Esophagus squamous epithelium (tissue), 5 donors: ENCODE data around the gene DIS3L2. TPM values are rescaled to one million over a fixed set of nuclear protein-coding genes. Genes with fewer than 3 reads are reported as not detected.

Experiments used
- DNase-seq: peaks from one replicate; lab custom pipeline; 2025; lab: John Stamatoyannopoulos, UW
- H3K27ac ChIP-seq, 4 donors: fragments of 200-600 bp; sonication (generic); one replicate each; pipeline ENCODE4 v1.5.1; 2016 to 2019; ENCODE audit warnings: mild to moderate bottlenecking in 1 of 4
- H3K27me3 ChIP-seq, 4 donors: fragments of 200-600 bp; sonication (generic); 1 replicate in 3 of 4; 2 replicates in 1 of 4; pipeline versions ENCODE4 v1.5.1 to v1.6.0; 2017 to 2021; ENCODE audit warnings: antibody characterized with exemption in 1 of 4
- H3K36me3 ChIP-seq, 3 donors: fragments of 200-600 bp; sonication (generic); one replicate each; pipeline ENCODE4 v1.5.1; 2016 to 2019
- H3K4me1 ChIP-seq, 3 donors: fragments of 200-600 bp; sonication (generic); one replicate each; pipeline ENCODE4 v1.5.1; 2017 to 2019
- H3K4me3 ChIP-seq, 4 donors: fragments of 200-600 bp; sonication (generic); 1 replicate in 3 of 4; 2 replicates in 1 of 4; pipeline ENCODE4 v1.5.1; 2016 to 2019; ENCODE audit warnings: mild to moderate bottlenecking in 2 of 4, moderate library complexity in 1 of 4
- H3K9me3 ChIP-seq, 3 donors: fragments of 200-600 bp; sonication (generic); one replicate each; pipeline ENCODE4 v1.5.1; 2016 to 2019
- POLR2A ChIP-seq, 4 donors: fragments of 450-650 bp; IDR thresholded peaks; one replicate each; pipeline ENCODE4 v1.6.1; 2017; ENCODE audit warnings: antibody characterized with exemption in 4 of 4, mild to moderate bottlenecking in 4 of 4, moderate library complexity in 3 of 4
- WGBS, 2 donors: methylation state at CpG; one replicate each; pipeline ENCODE4 v1.1.5; 2018; 5-methylcytosine and 5-hydroxymethylcytosine counted together
- intact Hi-C: fragments of 100-400 bp; cut with DNase I; formaldehyde crosslinking; loops from one replicate; pipeline ENCODE4 v1.15.0; 2022
- total RNA-seq, 4 donors: library from RNA; depleted of rRNA; stranded (reverse); fragments of >200 nt; gene quantifications; one replicate each; pipeline ENCODE4 v1.1.0, GENCODE V29; 2016
- TF ChIP-seq, protein P1 (sequence below), 6 experiments: fragments of 450-650 bp in 4 of 6; fragments of 200-600 bp in 2 of 6; sonication (generic) in 2 of 6; IDR thresholded peaks; one replicate each; pipeline ENCODE4 v1.5.1; 2016 to 2019; ENCODE audit warnings: antibody characterized with exemption in 6 of 6, mild to moderate bottlenecking in 4 of 6, moderate library complexity in 4 of 6
- donor health status: DM: yes; HTN: yes; CAD: no.

DIS3L2 gene
- total RNA-seq, 4 donors from 2014 or later: 14.5 to 42.8 (median 32.4) TPM

DNA sequence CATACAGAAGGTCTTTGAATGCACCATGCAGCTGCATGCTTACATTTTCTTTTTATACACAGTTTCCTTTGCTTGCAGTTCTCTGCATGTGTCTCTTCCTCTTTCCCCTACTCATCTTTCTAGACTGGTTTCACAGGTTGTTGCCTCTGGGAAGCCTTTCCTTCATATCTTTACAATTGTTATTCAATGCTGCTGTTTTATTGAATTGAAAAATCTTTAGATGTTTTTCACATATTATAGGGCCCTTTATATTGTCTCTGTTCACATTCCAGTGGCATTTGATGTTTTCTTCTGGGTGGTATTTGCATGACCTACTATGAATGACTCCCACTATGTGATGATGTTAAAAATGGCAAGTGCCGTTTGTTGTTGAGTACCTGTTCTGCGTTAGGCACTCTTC is 91.1 kb downstream of the DIS3L2 start:
- no peak overlapping the region for H3K4me3 ChIP-seq
- no peaks in the 10 kb centered on the region for H3K9me3 ChIP-seq
- intact Hi-C loops: no loop called here
- 91% methylated on average over 2 of the region's 2 CpGs for WGBS, 2 donors
- H3K27ac ChIP-seq: no peak overlapping the region
- H3K4me1 ChIP-seq: no peaks in the 10 kb centered on the region
- no peaks in the 10 kb centered on the region for H3K27me3 ChIP-seq
- TF ChIP-seq, protein P1, sequence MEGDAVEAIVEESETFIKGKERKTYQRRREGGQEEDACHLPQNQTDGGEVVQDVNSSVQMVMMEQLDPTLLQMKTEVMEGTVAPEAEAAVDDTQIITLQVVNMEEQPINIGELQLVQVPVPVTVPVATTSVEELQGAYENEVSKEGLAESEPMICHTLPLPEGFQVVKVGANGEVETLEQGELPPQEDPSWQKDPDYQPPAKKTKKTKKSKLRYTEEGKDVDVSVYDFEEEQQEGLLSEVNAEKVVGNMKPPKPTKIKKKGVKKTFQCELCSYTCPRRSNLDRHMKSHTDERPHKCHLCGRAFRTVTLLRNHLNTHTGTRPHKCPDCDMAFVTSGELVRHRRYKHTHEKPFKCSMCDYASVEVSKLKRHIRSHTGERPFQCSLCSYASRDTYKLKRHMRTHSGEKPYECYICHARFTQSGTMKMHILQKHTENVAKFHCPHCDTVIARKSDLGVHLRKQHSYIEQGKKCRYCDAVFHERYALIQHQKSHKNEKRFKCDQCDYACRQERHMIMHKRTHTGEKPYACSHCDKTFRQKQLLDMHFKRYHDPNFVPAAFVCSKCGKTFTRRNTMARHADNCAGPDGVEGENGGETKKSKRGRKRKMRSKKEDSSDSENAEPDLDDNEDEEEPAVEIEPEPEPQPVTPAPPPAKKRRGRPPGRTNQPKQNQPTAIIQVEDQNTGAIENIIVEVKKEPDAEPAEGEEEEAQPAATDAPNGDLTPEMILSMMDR (IDR thresholded peaks at IDR 0.05): no peak
- no peak for TF ChIP-seq POLR2A (IDR thresholded peaks at IDR 0.05)
- H3K36me3 ChIP-seq: no peaks in the 10 kb centered on the region
- DNase-seq: no peak

DNA sequence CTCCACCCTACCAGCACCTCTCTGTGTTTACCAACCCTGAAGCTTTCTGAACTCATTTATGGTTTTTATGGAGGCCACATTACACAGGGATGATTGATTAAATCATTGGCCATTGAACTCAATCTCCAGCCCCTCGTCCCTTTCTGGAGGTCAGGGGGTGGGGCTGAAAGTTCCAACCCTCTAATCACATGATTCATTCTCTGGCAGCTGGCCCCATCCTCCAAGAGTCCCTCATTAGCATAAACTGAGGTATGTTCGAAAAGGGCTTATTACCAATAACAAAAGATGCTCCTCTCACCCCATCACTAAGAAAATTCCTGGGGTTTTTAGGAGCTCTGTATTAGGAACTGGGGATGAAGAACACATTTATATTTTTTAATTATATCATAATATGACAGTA is 92.3 kb downstream of the DIS3L2 start:
- Histone ChIP-seq H3K36me3 (no peaks in the 10 kb centered on the region), H3K4me1 (peaks cover 0 to 7% (median 0%) of the 10 kb centered on the region in 3 donors), H3K27me3 (no peaks in the 10 kb centered on the region), H3K27ac (no peak overlapping the region), H3K4me3 (no peak overlapping the region), H3K9me3 (no peaks in the 10 kb centered on the region)
- WGBS, 2 donors: 71 to 82% methylated on average over 2 of the region's 2 CpGs
- no peak for TF ChIP-seq POLR2A (IDR thresholded peaks at IDR 0.05)
- TF ChIP-seq, protein P1 (IDR thresholded peaks at IDR 0.05): no peak
- no peak for DNase-seq
- intact Hi-C loops: no loop called here

DNA sequence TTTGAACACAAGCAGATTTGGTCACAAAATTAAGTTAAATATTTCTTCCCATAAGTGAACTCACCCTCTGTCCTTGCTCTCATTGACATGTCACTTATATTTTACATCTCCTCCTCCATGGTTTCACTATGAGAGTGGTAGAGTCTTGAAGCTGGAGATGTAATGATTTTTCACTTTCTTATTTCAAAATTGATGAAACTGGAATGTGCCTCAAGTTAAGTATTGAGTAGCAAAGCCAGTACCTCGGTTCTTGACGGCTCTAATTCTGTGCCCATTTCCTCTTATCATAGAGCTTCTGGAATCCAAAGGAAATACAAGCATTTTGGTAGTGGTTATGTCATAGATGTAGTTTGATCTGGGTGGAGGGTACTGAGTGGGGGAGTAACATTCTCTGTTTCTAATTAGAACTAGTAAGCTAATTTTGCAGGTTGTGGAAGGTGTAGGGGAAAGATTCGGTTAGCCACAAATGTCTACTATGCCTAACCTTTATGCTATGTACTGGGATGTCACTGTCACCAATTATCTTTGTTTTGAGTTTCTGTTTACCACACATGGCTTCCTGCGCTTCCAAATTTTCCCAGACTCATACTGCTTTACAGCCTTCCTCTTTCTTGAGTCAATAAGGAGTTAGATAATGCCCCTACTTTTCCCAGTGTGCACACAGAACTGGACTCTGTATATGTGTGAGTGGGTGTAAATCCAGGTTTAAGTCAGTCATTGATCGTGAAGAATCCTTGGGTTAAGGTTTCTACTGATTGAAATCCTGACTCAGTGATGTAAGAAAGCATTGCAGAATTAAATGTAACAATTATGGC is 96.8 kb downstream of the DIS3L2 start:
- WGBS, 2 donors: 75% methylated on average over 5 of the region's 5 CpGs
- TF ChIP-seq, protein P1 (IDR thresholded peaks at IDR 0.05): no peak
- no peak for TF ChIP-seq POLR2A (IDR thresholded peaks at IDR 0.05)
- no peaks in the 10 kb centered on the region for H3K9me3 ChIP-seq
- DNase-seq: no peak
- peaks cover 0 to 25% (median 3%) of the 10 kb centered on the region in 3 donors for H3K4me1 ChIP-seq
- intact Hi-C loops: no loop called here
- no peak overlapping the region for H3K4me3 ChIP-seq
- no peak overlapping the region for H3K27ac ChIP-seq
- no peaks in the 10 kb centered on the region for H3K36me3 ChIP-seq
- H3K27me3 ChIP-seq: no peaks in the 10 kb centered on the region

DNA sequence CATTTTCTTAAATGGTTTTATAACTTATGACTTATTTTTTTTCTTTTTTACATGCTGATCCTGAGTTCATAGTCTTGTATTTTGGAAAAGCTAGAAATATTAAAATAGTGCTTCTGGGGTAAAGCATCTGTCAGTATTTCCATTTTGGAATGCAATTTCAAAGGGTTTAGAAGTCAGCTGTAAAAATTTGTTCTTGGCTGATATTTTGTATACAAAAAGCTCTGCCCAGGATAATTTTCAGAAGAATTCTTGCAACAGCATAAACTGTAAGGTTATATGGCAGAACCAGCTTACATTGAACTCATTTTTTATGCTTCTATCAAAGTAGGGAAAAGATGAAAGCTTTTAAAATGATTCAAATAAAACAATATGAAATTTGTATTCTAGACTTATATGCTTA is 97.4 kb downstream of the DIS3L2 start:
- intact Hi-C loops: no loop called here
- H3K4me1 ChIP-seq: peaks cover 0 to 25% (median 3%) of the 10 kb centered on the region in 3 donors
- H3K27ac ChIP-seq: no peak overlapping the region
- H3K4me3 ChIP-seq: no peak overlapping the region
- no peak for DNase-seq
- H3K36me3 ChIP-seq: no peaks in the 10 kb centered on the region
- no peaks in the 10 kb centered on the region for H3K9me3 ChIP-seq
- H3K27me3 ChIP-seq: no peaks in the 10 kb centered on the region
- no peak for TF ChIP-seq POLR2A (IDR thresholded peaks at IDR 0.05)
- TF ChIP-seq, protein P1 (IDR thresholded peaks at IDR 0.05): no peak

DNA sequence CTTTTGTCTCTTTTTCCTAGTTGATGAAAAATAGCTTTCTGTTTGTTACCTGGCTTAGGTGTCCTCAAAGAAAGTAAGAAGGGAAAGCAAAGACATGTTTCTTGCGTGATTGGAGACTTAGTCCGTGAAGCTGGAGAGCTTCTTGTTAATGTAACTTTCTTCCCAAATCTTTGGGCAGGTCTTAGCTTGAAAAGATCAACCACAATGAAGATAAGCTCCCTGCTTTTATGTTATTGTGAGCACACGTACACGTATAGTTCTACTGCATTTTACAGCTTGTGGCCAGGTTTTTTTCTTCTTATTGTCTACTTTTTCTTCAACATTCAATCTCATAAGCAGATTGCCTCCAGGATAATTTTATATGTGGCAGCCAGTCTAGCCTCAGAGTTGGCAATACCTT is 99.8 kb downstream of the DIS3L2 start:
- intact Hi-C loops: no loop called here
- H3K4me1 ChIP-seq: peaks cover 0 to 25% (median 3%) of the 10 kb centered on the region in 3 donors
- DNase-seq: no peak
- no peak for TF ChIP-seq POLR2A (IDR thresholded peaks at IDR 0.05)
- TF ChIP-seq, protein P1 (IDR thresholded peaks at IDR 0.05): no peak
- WGBS, 2 donors: 52% methylated on average over 4 of the region's 4 CpGs
- no peaks in the 10 kb centered on the region for H3K27me3 ChIP-seq
- peak overlapping the region in 3 of 4 donors; percentile 20 to 40 (median 32) for H3K27ac ChIP-seq
- H3K9me3 ChIP-seq: no peaks in the 10 kb centered on the region
- H3K4me3 ChIP-seq: no peak overlapping the region
- H3K36me3 ChIP-seq: no peaks in the 10 kb centered on the region
